HG02943 (cell line): ENCODE measurements around the gene CNTNAP2.

ENCODE experiments used
- ATAC-seq: cut with Tn5 transposase; IDR thresholded peaks from one replicate; pipeline ENCODE4 v1.9.1; 2021; ENCODE audit warnings: mild to moderate bottlenecking, low read depth, moderate library complexity; ENCODE audit not compliant: unreplicated experiment

The CNTNAP2 gene

DNA sequence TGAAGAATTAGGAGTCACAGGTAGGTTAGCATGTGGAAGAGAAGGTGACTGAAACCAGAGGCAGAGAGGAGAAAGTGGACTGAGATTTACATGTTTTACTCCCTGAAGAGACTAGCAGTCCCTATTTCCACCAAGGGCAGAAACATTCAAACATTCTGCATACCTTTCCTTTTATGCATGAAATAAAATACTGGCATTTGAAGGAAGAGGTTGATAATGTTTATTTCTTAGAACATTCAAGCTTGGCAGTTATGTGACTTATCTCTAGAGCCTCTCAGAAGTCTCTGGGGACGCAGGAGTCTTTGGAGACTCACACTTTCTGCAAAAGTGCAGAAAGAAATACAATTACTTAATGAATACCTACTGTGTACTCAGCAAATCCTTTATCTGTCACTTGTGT lies 1966.8 kb downstream of the CNTNAP2 start:
- no peak for ATAC-seq

GRCh38 chr7:148084138-148084537 lies 1967.5 kb downstream of the CNTNAP2 start:
- ATAC-seq, result no peak

DNA sequence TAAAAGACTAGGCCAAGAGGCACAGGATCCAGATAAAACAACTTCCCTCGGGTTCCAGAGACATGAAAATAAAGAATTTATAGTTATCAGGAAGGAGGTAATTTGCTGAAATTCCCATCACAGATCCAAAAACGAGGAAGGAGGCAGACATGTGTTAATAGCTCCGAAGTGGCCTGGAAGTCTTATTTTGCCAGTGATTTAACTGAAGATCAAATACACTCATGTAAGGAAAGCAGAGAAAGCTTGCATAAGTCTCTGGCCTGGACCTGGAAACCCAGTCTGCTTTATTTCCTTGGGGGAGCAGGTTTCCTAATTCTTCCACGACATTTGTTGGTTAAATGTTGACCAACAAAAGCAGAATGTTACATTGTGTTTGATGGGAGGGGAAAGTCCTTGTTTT lies 1975.3 kb downstream of the CNTNAP2 start:
- ATAC-seq, result no peak

GRCh38 chr7:148093375-148094166 lies 1977.0 kb downstream of the CNTNAP2 start:
- ATAC-seq, result no peak

- ATAC-seq, result no peak
These were observed 1978.5 kb downstream of the CNTNAP2 start for GRCh38 chr7:148095066-148095465.

DNA sequence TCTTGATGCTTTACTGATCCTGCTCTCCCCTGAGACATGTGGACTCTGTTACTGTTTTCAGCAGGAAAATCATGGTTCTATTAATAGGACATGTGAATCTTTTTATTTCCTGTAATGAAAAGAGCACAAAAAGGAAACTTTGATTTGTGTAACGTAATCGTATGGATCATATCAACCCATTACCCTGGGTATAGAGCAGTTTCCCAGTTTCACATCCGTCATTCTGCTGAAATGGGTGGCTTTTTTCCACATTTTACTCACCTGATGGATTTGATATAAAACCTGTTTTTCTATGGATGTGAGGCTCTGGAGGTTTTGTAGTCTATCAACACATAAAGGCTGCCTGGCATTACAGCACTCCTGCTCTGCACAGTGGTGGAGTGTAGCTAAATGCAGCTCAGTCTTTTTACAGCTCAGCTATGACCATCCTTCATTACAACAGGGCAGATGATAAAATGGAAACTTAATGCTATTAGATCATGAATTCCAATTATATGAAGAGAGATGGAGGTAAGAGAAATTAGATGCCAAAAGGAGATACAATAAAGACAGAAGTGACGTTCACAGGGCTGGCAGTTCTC lies 1987.6 kb downstream of the CNTNAP2 start:
- ATAC-seq, result no peak

GRCh38 chr7:148104924-148105323 lies 1988.3 kb downstream of the CNTNAP2 start:
- ATAC-seq, result no peak

DNA sequence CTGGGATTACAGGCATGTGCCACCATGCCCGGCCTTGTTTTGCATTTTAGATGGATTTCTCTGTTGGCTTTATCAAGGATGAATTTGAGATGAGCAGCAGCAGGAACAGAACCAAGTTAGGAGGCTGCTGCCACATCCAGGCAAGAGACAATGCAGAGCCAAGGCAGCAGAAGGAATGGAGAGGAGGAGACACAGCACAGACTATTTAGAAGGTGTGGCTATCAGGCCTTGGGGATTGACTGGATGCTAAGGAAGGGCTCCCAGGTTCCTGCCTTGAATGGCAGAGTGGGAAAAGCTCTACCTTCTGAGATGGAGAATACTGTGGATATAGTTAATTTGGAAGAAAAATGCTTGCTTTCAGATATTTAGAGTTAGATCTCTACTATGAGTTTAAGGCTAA lies 1989.3 kb downstream of the CNTNAP2 start:
- no peak for ATAC-seq

DNA sequence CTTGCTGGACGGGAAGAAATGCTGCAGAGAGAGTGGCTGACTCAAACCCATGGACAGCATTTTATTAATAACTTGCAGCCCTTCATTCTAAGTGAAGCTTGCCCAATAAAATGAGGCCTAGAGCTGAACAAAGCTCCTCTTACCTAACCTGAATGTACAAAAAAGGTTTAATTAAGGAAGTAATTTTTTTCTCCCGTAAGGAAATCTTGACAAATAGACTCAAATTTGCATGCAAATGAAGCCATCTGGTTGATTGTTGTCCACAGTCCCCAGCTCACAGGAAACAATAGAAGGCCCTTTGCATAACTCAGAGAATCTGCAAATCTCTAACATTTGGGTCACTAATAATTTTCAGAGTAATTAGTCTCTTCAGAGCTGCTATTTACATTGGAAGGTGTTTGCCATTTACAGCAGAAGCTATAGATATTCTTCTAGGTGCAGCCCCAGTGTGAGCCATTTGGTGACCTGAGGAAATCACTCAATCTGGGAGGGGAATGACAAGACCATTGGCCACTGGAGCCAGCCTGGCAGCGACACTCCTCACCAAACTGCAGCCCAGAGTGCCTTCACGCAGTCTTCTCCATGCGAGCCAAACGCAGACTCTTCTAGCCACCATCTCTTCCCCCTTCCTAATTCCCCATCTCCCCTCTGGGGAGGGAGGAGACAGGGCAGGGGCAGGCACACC lies 1991.0 kb downstream of the CNTNAP2 start:
- ATAC-seq, result no peak

GRCh38 chr7:148108381-148108780 lies 1991.8 kb downstream of the CNTNAP2 start:
- ATAC-seq, result no peak

- ATAC-seq, result no peak
These were observed 1993.7 kb downstream of the CNTNAP2 start for GRCh38 chr7:148110097-148110868.

DNA sequence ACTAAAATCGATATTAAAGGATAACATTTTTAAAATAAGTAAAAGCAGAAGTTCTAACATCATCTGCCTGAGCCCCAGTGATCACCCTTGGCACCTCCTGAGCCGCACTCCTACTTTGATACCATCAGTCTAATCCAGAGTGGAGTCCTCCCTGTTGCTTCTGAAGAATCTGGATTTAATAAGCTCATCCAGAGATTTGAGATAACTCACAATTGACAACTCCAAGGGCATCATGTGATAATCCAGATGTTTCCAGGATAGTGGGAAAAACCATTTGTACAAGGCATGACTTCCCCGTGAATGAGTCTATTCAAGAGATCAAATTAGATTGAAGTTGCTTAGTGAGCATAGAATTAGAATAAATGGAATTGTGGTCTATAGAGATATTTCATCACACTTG lies 1998.2 kb downstream of the CNTNAP2 start:
- ATAC-seq, result no peak

DNA sequence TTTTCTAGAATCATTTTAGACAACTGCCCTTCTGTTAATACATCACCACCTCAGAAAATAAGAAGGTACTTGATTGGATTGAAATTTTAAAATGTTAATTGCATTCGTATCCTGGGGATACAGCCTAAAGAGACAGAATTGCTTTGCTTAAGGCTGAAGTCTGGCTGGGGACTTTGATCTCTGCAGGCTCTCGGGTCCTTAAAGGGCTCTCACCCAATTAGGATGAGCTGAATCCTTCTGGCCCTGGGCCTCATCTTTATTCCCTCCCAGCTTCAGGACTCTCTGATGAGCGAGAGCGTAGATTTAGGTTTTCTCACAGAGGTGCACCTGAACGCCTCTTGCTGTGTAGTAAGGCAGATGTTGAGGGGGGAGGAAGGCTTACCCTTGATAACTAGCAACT lies 1998.7 kb downstream of the CNTNAP2 start:
- no peak for ATAC-seq

DNA sequence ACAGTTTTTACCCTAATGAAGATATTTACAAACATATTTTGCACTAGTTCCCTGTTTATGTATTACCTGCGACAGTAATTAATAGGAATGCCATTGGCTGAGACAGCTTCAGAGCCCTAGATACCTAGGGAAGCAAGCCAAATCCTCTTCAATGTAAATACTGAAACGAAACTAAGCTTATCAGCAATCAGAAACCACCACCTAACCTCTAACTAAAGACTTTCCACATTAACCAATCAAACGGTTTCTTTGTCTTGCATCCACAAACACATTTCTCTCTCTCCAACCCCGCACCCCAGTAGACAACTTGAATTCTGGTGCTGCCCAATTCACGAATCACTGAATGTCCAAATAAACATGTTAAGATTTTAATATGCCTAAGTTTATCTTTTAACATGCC lies 1999.6 kb downstream of the CNTNAP2 start:
- ATAC-seq, result no peak

- no peak for ATAC-seq
These were observed 2000.3 kb downstream of the CNTNAP2 start for GRCh38 chr7:148116829-148117403.

- no peak for ATAC-seq
These were observed 2001.8 kb downstream of the CNTNAP2 start for GRCh38 chr7:148118371-148118770.

DNA sequence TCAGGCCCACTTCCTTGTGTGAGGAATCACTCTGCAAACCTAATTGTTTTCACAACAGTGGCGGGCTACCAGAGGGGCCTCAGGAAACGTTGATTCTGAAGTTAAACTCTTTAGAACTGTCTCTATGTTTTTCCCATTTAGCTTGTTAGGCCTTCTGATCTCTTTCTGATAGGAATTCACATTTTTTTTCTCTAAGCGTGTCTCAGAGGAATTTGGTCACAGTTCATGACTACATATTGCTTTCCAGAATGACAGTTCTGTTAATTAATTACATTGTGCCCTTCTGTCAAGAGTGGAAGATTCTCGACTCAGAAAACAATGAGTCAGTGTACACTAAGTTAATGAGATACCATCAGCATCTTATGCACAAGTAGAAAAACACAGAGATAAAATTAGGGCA lies 2004.8 kb downstream of the CNTNAP2 start:
- no peak for ATAC-seq

DNA sequence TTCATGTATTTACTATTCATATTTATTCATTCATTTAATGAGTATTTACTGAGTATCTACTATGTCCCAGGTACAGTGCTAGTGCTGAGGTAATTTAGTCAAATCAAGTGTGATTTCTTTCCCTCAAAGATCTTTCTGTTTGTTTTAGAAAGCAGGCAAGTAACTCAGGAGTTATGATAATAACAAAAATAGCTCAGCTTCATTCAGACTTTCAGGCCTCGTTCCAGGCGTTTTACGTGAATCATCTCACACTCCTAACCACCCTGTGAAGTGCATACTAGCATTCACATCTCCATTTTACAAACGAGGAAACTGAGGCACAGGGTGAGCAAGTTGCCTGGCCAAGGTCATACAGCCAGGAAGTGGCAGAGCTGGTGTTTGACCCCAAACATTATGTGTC lies 2005.2 kb downstream of the CNTNAP2 start:
- ATAC-seq, result no peak

GRCh38 chr7:148124477-148124876 lies 2007.9 kb downstream of the CNTNAP2 start:
- no peak for ATAC-seq

DNA sequence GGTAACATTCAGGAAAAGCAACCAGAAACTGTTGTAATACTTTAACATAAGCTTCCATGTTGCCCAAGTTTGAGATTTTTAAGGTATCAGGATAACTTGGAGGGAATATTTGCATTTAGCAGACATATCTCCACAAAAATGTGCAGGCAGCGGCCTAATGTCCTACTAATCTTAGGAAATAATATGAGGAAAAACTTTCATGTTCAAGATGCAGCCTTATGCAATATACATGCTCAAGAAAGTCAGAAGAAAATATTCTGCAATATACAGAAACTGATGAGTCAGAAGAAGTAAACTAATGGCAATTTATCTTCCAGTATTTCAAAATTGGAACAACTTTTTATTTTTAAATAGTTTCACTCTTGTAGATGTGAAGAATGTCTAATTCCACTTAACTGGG lies 2010.8 kb downstream of the CNTNAP2 start:
- no peak for ATAC-seq

- no peak for ATAC-seq
These were observed 2012.4 kb downstream of the CNTNAP2 start for GRCh38 chr7:148129023-148129422.
